OCI-LY7 (cell line): ENCODE data around the gene STX18. TPM values are rescaled to one million over a fixed set of nuclear protein-coding genes. Genes with fewer than 3 reads are reported as not detected.

Experiments
- BruUV-seq: library from RNA; stranded (reverse); fragments of 400-500 nt; replicated peaks from 2 replicates; lab custom pipeline; 2021; lab: Mats Ljungman, UMichigan
- CTCF ChIA-PET: fragments of 300-600 bp; sonication (Branson Sonifier 250); formaldehyde crosslinking; loops from one replicate; lab custom pipeline; 2022; ENCODE audit warnings: antibody characterized with exemption; ENCODE audit not compliant: unreplicated experiment; lab: Charles Lee
- POLR2A ChIA-PET: fragments of 300-600 bp; sonication (Branson Sonifier 250); formaldehyde crosslinking; loops from one replicate; lab custom pipeline; 2022; ENCODE audit warnings: antibody characterized with exemption; lab: Charles Lee
- DNase-seq: peaks from one replicate; pipeline ENCODE4 v3.0.0-alpha.2; 2015; ENCODE audit warnings: low spot score
- H2AFZ ChIP-seq: fragments of 200-600 bp; sonication (generic), shearing (Covaris generic); 2 replicates; pipeline ENCODE4 v1.6.1; 2014; ENCODE audit warnings: mild to moderate bottlenecking, antibody characterized with exemption, low read length, moderate library complexity
- H3K27ac ChIP-seq: fragments of 200-600 bp; sonication (generic); 2 replicates; pipeline ENCODE4 v1.5.1; 2014; ENCODE audit warnings: mixed run types, low read depth, mild to moderate bottlenecking, moderate library complexity, low read length, inconsistent platforms; ENCODE audit not compliant: poor library complexity, severe bottlenecking
- H3K36me3 ChIP-seq: fragments of 200-600 bp; sonication (generic); 2 replicates; pipeline ENCODE4 v1.6.1; 2014; ENCODE audit warnings: mild to moderate bottlenecking, antibody characterized with exemption, low read length, moderate library complexity, mixed read lengths; ENCODE audit not compliant: insufficient read depth
- H3K4me1 ChIP-seq: fragments of 200-600 bp; sonication (generic); 2 replicates; pipeline ENCODE4 v1.5.1; 2014; ENCODE audit warnings: mild to moderate bottlenecking, low read length; ENCODE audit not compliant: insufficient read depth, poor library complexity, severe bottlenecking
- H3K4me2 ChIP-seq: fragments of 200-600 bp; sonication (generic); 2 replicates; pipeline ENCODE4 v1.6.1; 2014; ENCODE audit warnings: mild to moderate bottlenecking, low read length
- H3K4me3 ChIP-seq: fragments of 200-600 bp; sonication (generic); 2 replicates; pipeline ENCODE4 v1.5.1; 2014; ENCODE audit warnings: mild to moderate bottlenecking, low read depth, low read length; ENCODE audit not compliant: poor library complexity, severe bottlenecking
- H3K79me2 ChIP-seq: fragments of 200-600 bp; sonication (generic); 2 replicates; pipeline ENCODE4 v1.6.1; 2016; ENCODE audit warnings: low read depth, mild to moderate bottlenecking, low read length, moderate library complexity, mixed read lengths; ENCODE audit not compliant: insufficient read depth
- H3K9me2 ChIP-seq: fragments of 200-600 bp; sonication (generic); 2 replicates; pipeline ENCODE4 v1.6.1; 2016; ENCODE audit warnings: mild to moderate bottlenecking, low read length, mixed read lengths; ENCODE audit not compliant: insufficient read depth
- H3K9me3 ChIP-seq: fragments of 200-600 bp; sonication (generic); 2 replicates; pipeline ENCODE4 v1.6.1; 2014; ENCODE audit warnings: mild to moderate bottlenecking, mixed run types, low read length, mixed read lengths
- H4K20me1 ChIP-seq: fragments of 200-600 bp; sonication (generic); 2 replicates; pipeline ENCODE4 v1.6.1; 2014; ENCODE audit warnings: mild to moderate bottlenecking, antibody characterized with exemption, low read length, moderate library complexity, mixed read lengths; ENCODE audit not compliant: insufficient read depth
- EZH2phosphoT487 ChIP-seq: fragments of 200-600 bp; sonication (generic); IDR thresholded peaks from 2 replicates; pipeline ENCODE4 v1.6.1; 2018; ENCODE audit warnings: low read depth, borderline replicate concordance, mild to moderate bottlenecking, mixed run types, antibody characterized with exemption, low read length, moderate library complexity, mixed read lengths
- intact Hi-C: fragments of 100-400 bp; cut with micrococcal nuclease; formaldehyde crosslinking; loops from one replicate; pipeline ENCODE4 v1.10.0; 2022; ENCODE audit not compliant: unreplicated experiment
- total RNA-seq, 2 experiments: library from RNA; depleted of rRNA in 1 of 2; stranded (reverse); fragments of >200 nt in 1 of 2; shearing (Covaris generic) in 1 of 2; gene quantifications; 2 replicates each; pipeline ENCODE4 v1.2.3, GENCODE V29; 2014 to 2022
- TF ChIP-seq, protein P1 (sequence below): fragments of 200-600 bp; sonication (generic); conservative IDR thresholded peaks from 2 replicates; pipeline ENCODE4 v1.5.1; 2014; ENCODE audit warnings: mild to moderate bottlenecking, antibody characterized with exemption, low read length, moderate library complexity, mixed read lengths

The STX18 gene
- total RNA-seq, 2 experiments from 2014 or later: 30.6 to 35.2 TPM

DNA sequence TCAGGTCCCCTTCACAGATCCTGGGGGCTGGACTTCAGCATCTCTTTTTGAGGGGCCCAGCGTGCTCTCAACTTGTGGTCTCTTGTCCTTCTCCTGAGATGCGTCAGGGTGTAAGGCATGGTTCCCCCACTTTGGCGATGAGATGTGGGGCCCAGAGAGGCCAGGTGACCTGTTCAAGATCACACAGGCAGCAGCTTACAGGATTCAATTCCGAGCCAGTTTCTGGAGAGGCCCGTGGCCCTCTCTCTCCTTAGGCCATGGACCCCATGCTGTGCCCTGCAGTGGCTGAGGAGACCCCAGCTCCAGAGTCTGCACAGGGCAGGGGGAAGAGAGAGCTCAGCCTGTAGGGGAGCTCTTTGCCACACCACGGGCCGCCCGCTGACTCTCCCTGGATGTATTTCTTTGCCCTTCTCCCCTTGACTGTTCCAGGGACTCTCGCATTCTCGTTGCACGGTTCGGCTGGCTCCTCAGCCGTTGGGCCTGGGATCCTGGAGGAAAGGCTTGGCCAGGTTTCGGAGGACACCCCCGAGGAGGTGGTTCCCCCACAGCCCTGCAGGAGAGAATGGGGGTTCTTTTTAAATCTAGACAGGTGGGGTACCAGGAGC is 136.4 kb downstream of the STX18 start:
- CTCF ChIA-PET: no interaction called here

DNA sequence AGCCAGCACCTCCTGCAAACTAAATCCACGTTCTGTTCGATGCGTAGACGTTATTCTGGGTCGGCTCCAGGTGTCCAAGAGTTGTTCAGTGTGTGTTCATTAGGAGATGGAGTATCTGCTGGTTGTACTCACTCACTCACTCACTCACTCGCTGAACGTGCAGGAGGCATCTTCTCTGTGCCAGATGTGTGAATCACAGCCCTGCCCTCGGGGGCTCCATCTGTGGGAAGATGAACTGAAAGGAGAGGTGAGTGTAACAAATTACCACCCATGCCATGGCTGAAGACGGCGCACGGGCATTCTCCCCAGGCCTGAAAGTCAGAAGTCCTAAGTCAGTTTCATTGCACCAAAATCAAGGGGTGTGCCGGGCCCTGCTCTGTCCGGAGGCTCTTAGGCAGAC is 138.9 kb downstream of the STX18 start:
- CTCF ChIA-PET: no interaction called here
- intact Hi-C loops: no loop called here
- Histone ChIP-seq H3K9me2 (no peaks in the 10 kb centered on the region), H3K27ac (no peak overlapping the region), H3K79me2 (no peaks in the 10 kb centered on the region), H3K9me3 (no peaks in the 10 kb centered on the region), H2AFZ (no peak overlapping the region), H3K4me2 (no peak overlapping the region), H4K20me1 (no peaks in the 10 kb centered on the region), H3K4me3 (no peak overlapping the region), H3K4me1 (no peaks in the 10 kb centered on the region), H3K36me3 (peaks cover 31% of the 10 kb centered on the region)
- no TSS peak for BruUV-seq
- TF ChIP-seq, protein P1, sequence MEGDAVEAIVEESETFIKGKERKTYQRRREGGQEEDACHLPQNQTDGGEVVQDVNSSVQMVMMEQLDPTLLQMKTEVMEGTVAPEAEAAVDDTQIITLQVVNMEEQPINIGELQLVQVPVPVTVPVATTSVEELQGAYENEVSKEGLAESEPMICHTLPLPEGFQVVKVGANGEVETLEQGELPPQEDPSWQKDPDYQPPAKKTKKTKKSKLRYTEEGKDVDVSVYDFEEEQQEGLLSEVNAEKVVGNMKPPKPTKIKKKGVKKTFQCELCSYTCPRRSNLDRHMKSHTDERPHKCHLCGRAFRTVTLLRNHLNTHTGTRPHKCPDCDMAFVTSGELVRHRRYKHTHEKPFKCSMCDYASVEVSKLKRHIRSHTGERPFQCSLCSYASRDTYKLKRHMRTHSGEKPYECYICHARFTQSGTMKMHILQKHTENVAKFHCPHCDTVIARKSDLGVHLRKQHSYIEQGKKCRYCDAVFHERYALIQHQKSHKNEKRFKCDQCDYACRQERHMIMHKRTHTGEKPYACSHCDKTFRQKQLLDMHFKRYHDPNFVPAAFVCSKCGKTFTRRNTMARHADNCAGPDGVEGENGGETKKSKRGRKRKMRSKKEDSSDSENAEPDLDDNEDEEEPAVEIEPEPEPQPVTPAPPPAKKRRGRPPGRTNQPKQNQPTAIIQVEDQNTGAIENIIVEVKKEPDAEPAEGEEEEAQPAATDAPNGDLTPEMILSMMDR: no peak
- no peak for TF ChIP-seq EZH2phosphoT487
- DNase-seq: no peak
- POLR2A ChIA-PET: no interaction called here

More for the DNA sequence above, 136.4 kb downstream of the STX18 start:
- no peak for DNase-seq
- no TSS peak for BruUV-seq
- Histone ChIP-seq H3K4me2 (no peak overlapping the region), H3K4me3 (no peak overlapping the region), H3K9me2 (no peaks in the 10 kb centered on the region), H3K9me3 (no peaks in the 10 kb centered on the region), H3K4me1 (no peaks in the 10 kb centered on the region), H2AFZ (no peak overlapping the region), H3K27ac (no peak overlapping the region), H3K79me2 (no peaks in the 10 kb centered on the region), H3K36me3 (peaks cover 9% of the 10 kb centered on the region), H4K20me1 (no peaks in the 10 kb centered on the region)
- no peak for TF ChIP-seq EZH2phosphoT487
- TF ChIP-seq, protein P1: no peak
- POLR2A ChIA-PET: no interaction called here
- intact Hi-C loops: no loop called here

DNA sequence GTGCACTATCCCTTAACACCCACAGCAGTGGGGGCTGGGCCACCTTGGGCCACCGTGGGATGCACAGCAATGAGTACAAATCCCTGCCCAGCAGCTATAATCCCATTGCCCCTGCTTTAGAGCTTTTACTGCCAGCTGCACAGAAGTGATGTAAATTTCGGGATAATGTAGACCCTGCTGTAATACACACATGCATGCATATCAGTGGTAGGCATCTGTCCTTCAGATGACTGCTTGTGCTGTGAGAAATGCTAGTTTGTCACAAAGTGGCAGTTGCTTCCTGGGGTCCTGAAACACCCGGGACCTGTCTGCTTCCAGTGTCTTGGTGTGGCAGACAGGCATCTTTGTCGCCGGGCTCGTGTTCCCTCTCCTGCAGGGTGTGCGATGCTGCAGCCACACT is 140.8 kb downstream of the STX18 start:
- ChIA-PET POLR2A (no interaction called here), CTCF (no interaction called here)
- intact Hi-C loops: no loop called here
- TF ChIP-seq EZH2phosphoT487: no peak
- TF ChIP-seq, protein P1: no peak
- Histone ChIP-seq H3K4me2 (no peak overlapping the region), H3K4me1 (peaks cover 9% of the 10 kb centered on the region), H3K9me3 (no peaks in the 10 kb centered on the region), H4K20me1 (no peaks in the 10 kb centered on the region), H3K36me3 (peaks cover 37% of the 10 kb centered on the region), H2AFZ (no peak overlapping the region), H3K79me2 (no peaks in the 10 kb centered on the region), H3K27ac (no peak overlapping the region), H3K9me2 (no peaks in the 10 kb centered on the region), H3K4me3 (no peak overlapping the region)
- no TSS peak for BruUV-seq
- no peak for DNase-seq
